ENCODE data around the gene ARID4B.
"Not testable (repeated sequence)": the region's sequence is repeated elsewhere in the genome, so short reads cannot be mapped to it uniquely, and the experiment has no call there.

ARID4B gene

GRCh38 chr1:235268379-235269125 is 59.4 kb downstream of the ARID4B start:
- no peak for DNase-seq

GRCh38 chr1:235266967-235267366 is 61.0 kb downstream of the ARID4B start:
- no peak for DNase-seq

GRCh38 chr1:235266325-235266724 is 61.7 kb downstream of the ARID4B start:
- DNase-seq, result no peak

DNA sequence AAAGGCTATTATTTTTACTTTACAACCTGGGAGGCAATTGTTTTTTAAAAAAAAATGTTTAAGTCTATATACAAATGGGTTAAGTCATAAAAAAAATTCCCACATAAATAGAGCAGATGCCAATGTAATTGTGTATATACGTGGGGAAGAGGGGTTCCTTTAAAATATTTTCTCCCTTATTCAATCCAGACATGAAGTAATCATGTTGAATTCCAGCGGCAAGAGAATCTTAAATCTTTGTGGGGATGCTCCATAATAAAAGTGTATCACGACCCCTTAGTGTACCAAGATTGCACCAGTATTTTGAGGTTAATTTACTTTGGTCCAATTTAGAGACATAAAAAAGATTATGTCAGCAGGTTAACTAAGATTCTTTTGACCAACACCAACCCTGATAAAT is 62.1 kb downstream of the ARID4B start:
- no peak for DNase-seq

DNA sequence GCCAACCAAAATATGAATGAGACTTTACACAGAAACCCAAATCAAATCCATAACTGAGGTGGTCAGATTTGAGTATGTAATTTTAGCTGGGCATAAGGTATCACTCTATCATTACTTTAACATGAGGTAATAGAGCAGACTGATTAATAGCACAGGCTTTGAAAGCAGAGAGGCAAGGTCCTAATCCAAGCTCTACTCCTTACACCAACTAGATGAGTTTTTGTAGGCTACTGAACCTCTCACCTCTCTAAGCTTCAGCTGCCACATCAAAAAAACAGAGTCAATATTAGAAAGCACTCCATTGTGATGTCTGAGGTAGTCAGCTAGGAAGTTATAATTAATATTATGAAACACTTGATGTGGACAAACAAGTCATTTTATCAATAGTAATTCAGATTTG is 63.7 kb downstream of the ARID4B start:
- no peak for DNase-seq

DNA sequence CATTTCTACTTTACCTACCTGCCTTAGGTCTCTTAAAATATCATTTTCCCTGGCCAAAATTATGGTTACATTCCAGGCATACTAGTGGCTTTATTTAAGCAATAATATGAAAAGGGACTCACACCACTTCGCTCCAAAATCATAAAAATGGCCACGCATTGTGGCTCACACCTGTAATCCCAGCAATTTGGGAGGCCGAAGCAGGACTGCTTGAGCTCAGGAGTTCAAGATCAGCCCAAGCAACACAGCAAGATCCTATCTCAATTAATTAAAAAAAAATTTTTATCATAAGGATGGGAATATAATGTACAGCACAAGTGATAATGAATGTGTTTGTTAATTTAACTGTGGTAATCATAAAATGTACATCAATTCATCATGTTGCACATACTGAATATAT is 65.4 kb downstream of the ARID4B start:
- no peak for DNase-seq

DNA sequence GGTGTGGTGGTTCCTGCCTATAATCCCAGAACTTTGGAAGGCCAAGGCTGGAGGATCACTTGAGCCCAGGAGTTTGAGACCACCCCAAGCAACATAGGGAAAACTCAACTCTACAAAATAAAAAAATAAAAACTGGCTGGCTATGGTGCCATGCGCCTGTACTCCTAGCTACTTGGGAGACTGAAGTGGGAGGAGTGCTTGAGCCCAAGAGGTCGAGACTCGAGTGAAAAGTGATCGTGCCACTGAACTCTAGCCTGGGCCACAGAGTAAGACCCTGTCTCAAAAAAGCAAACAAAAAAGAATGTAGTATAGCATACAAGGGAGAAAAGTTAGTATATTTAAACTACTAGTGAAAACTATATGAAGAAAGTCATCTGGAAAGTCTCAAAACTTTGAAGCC is 66.7 kb downstream of the ARID4B start:
- DNase-seq, result no peak

- no peak for DNase-seq
Measured at GRCh38 chr1:235259133-235259778, 68.7 kb downstream of the ARID4B start.

DNA sequence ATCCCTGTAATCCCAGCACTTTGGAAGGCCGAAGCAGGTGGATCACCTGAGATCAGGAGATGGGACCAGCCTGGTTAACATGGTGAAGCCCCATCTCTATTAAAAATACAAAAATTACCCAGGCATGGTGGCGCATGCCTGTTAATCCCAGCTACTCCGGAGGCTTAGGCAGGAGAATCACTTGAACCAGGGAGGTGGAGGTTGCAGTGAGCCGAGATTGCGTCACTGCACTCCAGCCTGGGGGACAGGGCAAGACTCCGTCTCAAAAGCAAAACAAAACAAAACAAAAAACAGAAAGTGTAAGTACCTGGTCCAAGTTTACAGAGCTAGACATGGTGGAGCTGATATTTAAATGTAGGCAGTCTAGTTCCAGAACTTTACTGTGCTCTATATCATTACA is 69.9 kb downstream of the ARID4B start:
- not testable (repeated sequence) for DNase-seq

DNA sequence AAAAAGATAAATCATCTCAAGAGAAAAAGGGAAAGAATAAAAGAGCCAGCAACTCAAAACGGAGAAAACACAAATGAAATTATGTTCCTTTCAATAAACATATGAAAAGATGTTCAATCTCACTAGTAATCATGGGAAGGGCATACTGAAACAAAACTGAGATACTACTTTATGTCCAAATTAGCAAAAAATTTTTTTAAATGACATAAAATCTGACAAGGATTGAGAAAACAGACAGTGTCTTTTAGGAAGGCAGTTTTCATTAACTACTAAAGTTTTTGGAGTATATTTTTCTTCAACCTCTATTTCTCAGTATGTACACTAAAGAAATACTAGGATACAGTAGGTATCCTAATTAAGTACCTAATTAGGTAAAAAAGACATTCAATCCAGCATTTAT is 73.3 kb downstream of the ARID4B start:
- no peak for DNase-seq

DNA sequence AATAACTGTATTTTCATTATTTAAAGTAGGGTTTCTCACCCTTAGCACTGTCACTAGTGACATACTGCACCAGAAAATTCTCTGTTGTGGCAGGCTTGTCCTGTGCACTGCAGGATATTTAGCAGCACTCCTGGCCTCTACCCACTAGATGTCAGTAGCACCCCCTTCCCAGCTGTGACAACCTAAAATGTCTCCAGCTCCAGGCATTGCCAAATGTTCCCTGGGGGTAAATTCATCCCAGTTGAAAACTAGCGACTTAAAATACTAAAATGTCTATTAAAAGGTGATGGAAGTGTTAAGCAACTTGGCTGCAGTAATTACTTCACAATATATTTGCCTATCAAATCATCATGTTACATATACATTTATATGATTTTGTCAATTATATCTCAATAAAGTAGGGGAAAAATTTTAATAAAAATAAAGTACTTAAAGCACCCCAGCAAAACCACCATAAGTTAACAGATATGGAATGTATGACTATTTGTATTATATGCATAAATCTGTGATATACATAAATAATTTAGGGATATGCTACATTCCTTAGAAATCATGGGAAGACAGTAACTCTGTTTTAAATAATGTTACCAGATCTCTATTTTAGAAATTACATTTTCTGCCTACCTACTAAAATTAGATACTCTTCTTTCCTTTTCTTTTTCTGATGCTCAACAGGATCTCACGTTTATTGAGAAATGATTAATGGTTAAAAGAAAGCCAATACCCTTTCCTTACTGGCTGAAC is 74.6 kb downstream of the ARID4B start:
- DNase-seq, result peak; percentile 43

GRCh38 chr1:235250430-235250829 is 77.5 kb downstream of the ARID4B start:
- no peak for DNase-seq

- no peak for DNase-seq
Measured at GRCh38 chr1:235246022-235246948, 81.7 kb downstream of the ARID4B start.

- no peak for DNase-seq
Measured at GRCh38 chr1:235244974-235245592, 82.9 kb downstream of the ARID4B start.

- no peak for DNase-seq
Measured at GRCh38 chr1:235240960-235241359, 87.0 kb downstream of the ARID4B start.

DNA sequence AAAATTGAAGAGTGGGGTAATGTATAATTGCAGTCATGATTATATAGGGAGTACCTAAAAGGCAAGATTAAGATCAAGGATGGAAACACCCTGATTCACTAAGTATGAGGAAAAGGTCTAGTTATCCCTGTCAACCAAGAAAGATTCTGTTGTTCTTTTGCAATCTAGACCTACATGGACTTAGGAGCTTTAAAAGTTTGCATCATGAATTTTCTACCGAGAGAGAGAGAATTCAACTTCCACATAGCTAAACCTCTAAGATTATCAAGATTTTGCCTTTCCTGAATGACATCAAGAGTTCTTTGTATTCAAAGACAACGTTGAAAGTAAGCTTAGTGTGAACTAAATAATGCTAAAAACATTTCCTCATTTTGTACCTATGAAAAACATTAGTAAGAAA is 88.1 kb downstream of the ARID4B start:
- DNase-seq, result no peak

GRCh38 chr1:235238558-235238957 is 89.4 kb downstream of the ARID4B start:
- no peak for DNase-seq

DNA sequence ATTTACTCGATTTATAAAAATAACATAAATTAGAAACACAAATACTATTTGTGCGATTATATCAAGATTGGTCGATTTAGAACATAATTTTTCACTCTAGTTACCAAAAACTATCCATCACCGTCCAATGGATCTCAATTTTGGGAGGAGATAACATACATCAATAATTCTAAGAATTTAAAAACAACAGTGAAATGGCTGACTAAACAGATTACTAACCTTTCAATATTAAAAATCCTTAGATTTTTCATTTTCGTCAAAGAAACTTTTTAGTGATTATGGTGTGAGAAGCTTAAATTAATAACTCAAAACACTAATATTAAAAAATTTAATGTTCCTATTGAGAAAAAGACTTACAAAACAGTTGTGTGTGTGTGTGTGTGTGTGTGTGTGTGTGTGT is 91.9 kb downstream of the ARID4B start:
- no peak for DNase-seq

DNA sequence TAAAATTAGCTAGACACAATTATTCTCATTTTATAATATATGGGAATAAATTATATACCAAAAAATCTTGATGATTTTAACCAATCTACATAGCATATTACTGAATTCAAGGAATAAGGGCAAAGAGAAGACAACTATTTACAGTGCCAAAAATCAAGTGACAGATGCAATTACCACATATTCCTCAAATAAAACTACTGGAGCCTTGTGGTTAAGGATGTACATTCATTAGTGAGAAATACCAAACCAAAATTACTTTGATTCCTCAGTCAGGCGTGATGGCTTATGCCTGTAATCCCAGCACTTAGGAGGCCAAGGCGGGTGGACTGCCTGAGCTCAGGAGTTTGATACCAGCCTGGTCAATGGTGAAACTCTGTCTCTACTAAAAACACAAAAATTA is 98.1 kb downstream of the ARID4B start:
- no peak for DNase-seq

DNA sequence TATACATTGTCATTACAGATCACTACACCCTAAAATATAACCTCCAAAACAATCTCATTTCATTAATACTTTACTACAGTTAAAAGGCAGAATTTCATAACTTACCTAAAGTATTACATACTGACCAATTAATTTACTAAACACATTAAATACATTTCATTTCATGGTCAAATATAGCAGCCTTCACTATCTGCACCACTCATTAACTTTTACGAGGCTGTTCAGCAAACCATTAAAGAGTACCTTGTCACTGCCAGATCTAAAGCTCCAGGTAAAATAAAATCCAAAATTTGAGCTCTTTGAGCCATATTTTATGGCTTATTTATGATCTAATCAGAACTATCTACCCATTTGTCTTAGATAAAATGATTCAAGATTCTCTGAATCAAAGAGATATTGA is 100.6 kb downstream of the ARID4B start:
- DNase-seq, result no peak

DNA sequence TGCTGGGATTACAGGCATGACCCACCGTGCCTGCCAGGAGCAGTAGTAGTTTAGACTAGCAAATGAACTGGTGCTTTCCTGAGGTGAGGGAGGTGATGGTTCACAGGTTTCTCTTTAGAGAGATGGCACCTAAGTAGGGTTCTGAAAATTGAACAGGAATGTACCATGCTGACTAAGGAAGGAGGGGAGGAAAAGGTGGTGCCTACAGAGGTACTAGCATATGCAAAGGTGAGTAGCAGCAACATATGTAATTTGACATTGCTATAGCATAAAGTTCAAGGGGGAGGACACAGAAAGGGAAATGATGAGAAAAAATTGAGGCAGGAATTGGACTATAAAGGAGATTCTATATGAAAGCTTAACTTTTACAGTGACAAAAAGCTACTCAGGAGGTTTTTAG is 101.0 kb downstream of the ARID4B start:
- no peak for DNase-seq

DNA sequence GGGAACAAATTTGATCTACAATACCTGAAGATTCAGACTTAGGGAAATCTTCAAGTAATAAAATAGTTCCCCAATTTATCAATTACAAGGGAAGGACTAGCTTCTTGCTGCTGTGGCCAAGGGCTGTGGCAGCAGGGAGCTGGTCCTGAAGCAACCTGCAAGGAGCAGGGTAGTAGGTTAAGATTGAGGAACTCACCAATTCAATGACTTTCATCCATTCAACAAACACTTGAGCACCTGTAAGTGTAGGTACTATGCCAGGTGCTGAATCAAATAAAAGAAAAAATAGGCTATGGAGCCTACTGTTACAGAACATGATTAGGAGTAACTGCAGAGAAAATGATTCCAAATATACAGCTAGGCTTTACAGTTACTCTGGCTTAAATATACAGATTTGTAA is 102.7 kb downstream of the ARID4B start:
- no peak for DNase-seq

All from activated T-cell treated with anti-CD3 and anti-CD28 coated beads for 4 hours (primary cell).